Measurements from ENCODE around the gene CDKN2B. TPM values are rescaled to one million over a fixed set of nuclear protein-coding genes. Genes with fewer than 3 reads are reported as not detected.

CDKN2B gene
- total RNA-seq, 2 experiments from 2014 or later = not detected

DNA sequence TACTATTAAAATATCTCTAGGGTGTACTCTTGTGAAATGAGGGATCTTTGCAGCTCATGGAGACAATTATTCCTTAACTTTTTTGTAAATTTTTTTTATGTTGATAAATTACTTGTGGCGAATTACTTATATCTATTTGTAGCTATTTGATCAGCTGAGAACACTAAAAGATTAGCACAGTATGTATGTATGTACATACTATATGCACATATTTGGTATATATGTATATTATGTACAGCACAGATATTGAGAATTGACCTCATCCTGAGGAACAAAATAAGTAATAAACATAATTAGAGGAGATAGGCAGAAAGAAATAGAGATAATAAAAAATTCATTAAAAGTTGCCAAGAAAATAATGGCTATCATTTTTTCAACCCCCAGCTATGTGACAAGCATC, 26.7 kb downstream of the CDKN2B start:
- no peaks in the 10 kb centered on the region for H3K9me3 Mint-ChIP-seq (ENCODE audit: low read depth)
- no peaks in the 10 kb centered on the region for H3K36me3 Mint-ChIP-seq (ENCODE audit: low read depth)
- POLR2A ChIA-PET = no interaction called here
- DNase-seq (no peak), ATAC-seq (no peak)
- intact Hi-C loops (cut with DNase I, micrococcal nuclease) = loop anchor here in 1 of 2 experiments (10.0 kb wide), 1 partner anchor 1842 kb away; the partner anchor contains the start of gene ELAVL2
- peaks cover 62% of the 10 kb centered on the region for H3K27me3 Mint-ChIP-seq
- CTCF ChIA-PET = interaction anchor here (1.1 to 3.1 kb wide), 6 partner anchors 9 to 169 kb away, joined by 3 to 17 read pairs (median 5); partner anchors contain the start of gene CDKN2B
- no peaks in the 10 kb centered on the region for H3K4me1 Mint-ChIP-seq
- no peak overlapping the region for H3K4me3 Mint-ChIP-seq
- H3K27ac Mint-ChIP-seq = no peak overlapping the region

DNA sequence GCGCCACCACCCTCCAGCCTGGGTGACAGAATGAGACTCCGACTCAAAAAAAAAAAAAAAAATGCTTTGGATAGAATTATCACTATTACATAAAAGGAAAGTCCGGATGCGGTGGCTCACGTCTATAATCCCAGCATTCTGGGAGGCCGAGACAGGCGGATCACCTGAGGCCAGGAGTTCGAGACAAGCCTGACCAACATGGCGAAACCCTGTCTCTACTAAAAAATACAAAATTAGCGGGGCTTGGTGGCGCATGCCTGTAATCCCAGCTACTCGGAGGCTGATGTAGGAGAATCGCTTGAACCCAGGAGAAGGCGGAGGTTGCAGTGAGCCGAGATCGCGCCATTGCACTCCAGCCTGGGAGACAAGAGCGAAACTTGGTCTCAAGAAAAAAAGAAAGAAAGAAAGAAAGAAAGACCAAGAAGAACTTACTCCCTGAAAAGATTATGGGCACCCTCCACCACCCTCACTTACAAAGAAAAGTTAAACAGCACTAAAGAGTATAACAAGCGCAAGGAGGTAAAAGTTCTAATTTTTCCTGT, 32.7 kb downstream of the CDKN2B start:
- ATAC-seq (no peak), DNase-seq (no peak)
- Mint-ChIP-seq H3K27ac (no peak overlapping the region), H3K27me3 (peaks cover 72% of the 10 kb centered on the region), H3K4me3 (no peak overlapping the region), H3K36me3 (ENCODE audit: low read depth) (no peaks in the 10 kb centered on the region), H3K9me3 (ENCODE audit: low read depth) (no peaks in the 10 kb centered on the region), H3K4me1 (peaks cover 18% of the 10 kb centered on the region)
- intact Hi-C loops (cut with DNase I, micrococcal nuclease) = no loop called here
- ChIA-PET POLR2A (no interaction called here), CTCF (interaction anchor here (0.6 to 2.6 kb wide), 3 partner anchors 13 to 511 kb away, joined by 3 to 15 read pairs (median 4); partner anchors contain the start of gene CDKN2B)

DNA sequence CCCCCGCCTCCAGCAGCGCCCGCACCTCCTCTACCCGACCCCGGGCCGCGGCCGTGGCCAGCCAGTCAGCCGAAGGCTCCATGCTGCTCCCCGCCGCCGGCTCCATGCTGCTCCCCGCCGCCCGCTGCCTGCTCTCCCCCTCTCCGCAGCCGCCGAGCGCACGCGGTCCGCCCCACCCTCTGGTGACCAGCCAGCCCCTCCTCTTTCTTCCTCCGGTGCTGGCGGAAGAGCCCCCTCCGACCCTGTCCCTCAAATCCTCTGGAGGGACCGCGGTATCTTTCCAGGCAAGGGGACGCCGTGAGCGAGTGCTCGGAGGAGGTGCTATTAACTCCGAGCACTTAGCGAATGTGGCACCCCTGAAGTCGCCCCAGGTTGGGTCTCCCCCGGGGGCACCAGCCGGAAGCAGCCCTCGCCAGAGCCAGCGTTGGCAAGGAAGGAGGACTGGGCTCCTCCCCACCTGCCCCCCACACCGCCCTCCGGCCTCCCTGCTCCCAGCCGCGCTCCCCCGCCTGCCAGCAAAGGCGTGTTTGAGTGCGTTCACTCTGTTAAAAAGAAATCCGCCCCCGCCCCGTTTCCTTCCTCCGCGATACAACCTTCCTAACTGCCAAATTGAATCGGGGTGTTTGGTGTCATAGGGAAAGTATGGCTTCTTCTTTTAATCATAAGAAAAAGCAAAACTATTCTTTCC, 34.2 kb downstream of the CDKN2B start:
- peaks cover 2% of the 10 kb centered on the region for H3K36me3 Mint-ChIP-seq (ENCODE audit: low read depth)
- ATAC-seq (peak; percentile 68), DNase-seq (peak; percentile 70)
- H3K4me3 Mint-ChIP-seq = peak overlapping the region; percentile 62
- no peak overlapping the region for H3K27ac Mint-ChIP-seq
- H3K27me3 Mint-ChIP-seq = peaks cover 78% of the 10 kb centered on the region
- H3K4me1 Mint-ChIP-seq = peaks cover 23% of the 10 kb centered on the region
- CTCF ChIA-PET = interaction anchor here (2.2 kb wide), 1 partner anchor 34 kb away, joined by 7 read pairs; the partner anchor contains the start of gene CDKN2B
- H3K9me3 Mint-ChIP-seq (ENCODE audit: low read depth) = peaks cover 6% of the 10 kb centered on the region
- POLR2A ChIA-PET = no interaction called here
- intact Hi-C loops (cut with DNase I, micrococcal nuclease) = loop anchor here (2.0 kb wide), 2 partner anchors 20 to 34 kb away; partner anchors contain the start of genes CDKN2A (in 1 of the 2), CDKN2B (in 1 of the 2) and CDKN2B-AS1 (in 1 of the 2)

DNA sequence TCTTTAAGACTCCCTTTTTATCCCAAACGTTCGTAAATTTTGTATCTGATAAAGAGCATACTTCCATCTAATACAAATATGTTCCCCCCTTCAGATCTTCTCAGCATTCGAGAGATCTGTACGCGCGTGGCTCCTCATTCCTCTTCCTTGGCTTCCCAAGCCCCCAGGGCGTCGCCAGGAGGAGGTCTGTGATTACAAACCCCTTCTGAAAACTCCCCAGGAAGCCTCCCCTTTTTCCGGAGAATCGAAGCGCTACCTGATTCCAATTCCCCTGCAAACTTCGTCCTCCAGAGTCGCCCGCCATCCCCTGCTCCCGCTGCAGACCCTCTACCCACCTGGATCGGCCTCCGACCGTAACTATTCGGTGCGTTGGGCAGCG, 34.8 kb downstream of the CDKN2B start:
- peaks cover 6% of the 10 kb centered on the region for H3K9me3 Mint-ChIP-seq (ENCODE audit: low read depth)
- ATAC-seq (no peak), DNase-seq (no peak)
- H3K36me3 Mint-ChIP-seq (ENCODE audit: low read depth) = peaks cover 2% of the 10 kb centered on the region
- peaks cover 23% of the 10 kb centered on the region for H3K4me1 Mint-ChIP-seq
- ChIA-PET CTCF (interaction anchor here (2.2 kb wide), 1 partner anchor 34 kb away, joined by 7 read pairs; the partner anchor contains the start of gene CDKN2B), POLR2A (no interaction called here)
- peaks cover 75% of the 10 kb centered on the region for H3K27me3 Mint-ChIP-seq
- H3K27ac Mint-ChIP-seq = no peak overlapping the region
- peak overlapping the region; percentile 62 for H3K4me3 Mint-ChIP-seq
- intact Hi-C loops (cut with DNase I, micrococcal nuclease) = loop anchor here (2.0 kb wide), 2 partner anchors 20 to 34 kb away; partner anchors contain the start of genes CDKN2A (in 1 of the 2), CDKN2B (in 1 of the 2) and CDKN2B-AS1 (in 1 of the 2)

DNA sequence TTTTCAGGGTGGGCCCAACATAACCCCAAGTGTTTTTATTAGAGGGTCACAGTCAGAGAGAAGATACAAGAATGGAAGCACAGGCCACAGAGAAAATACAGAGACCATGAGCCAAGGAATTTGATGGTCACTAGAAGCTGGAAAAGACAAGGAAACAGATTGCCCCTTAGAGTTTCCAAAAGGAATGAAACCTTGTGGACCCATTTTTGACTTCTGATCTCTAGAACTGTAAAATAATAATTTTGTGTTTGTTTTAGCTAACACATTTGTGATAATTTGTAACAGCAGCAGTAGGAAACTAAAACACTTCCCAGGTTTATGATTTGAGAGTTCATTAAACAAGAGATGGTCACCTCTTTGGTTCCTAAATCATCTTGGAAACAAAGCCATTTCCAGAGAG, 36.7 kb downstream of the CDKN2B start:
- no peak overlapping the region for H3K27ac Mint-ChIP-seq
- no peak overlapping the region for H3K4me3 Mint-ChIP-seq
- intact Hi-C loops (cut with DNase I, micrococcal nuclease) = no loop called here
- H3K4me1 Mint-ChIP-seq = peaks cover 26% of the 10 kb centered on the region
- H3K27me3 Mint-ChIP-seq = peaks cover 78% of the 10 kb centered on the region
- ChIA-PET POLR2A (no interaction called here), CTCF (interaction anchor here (0.6 to 2.2 kb wide), 5 partner anchors 9 to 124 kb away, joined by 3 to 7 read pairs (median 4); partner anchors contain the start of gene CDKN2B)
- H3K36me3 Mint-ChIP-seq (ENCODE audit: low read depth) = peaks cover 8% of the 10 kb centered on the region
- DNase-seq = no peak
- H3K9me3 Mint-ChIP-seq (ENCODE audit: low read depth) = peaks cover 12% of the 10 kb centered on the region
- no peak for ATAC-seq

DNA sequence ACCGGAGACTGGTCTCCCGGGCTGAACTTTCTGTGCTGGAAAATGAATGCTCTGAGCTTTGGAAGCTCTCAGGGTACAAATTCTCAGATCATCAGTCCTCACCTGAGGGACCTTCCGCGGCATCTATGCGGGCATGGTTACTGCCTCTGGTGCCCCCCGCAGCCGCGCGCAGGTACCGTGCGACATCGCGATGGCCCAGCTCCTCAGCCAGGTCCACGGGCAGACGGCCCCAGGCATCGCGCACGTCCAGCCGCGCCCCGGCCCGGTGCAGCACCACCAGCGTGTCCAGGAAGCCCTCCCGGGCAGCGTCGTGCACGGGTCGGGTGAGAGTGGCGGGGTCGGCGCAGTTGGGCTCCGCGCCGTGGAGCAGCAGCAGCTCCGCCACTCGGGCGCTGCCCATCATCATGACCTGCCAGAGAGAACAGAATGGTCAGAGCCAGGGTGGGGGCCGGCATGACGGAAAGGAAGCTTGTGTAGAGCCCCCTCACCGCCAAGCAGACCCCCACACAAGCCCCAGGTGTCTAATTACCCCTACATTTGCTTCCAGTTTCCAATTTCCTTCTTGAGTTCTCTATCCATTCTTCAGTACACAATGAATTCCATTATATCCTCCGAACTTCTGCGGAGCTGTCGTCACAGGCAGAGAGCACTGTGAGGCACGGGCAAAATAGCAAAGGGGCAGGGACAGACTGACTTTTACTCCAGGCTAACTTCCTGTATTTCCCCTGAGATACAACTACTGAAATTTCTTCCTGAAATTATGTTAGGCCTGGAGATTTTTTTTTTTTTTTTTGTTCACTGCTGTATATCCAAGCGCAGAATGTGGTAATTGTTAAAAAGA, 38.1 kb downstream of the CDKN2B start:
- CTCF ChIA-PET = interaction anchor here (1.3 to 1.6 kb wide), 3 partner anchors 11 to 19 kb away, joined by 3 to 6 read pairs (median 4); no protein-coding TSS in a partner anchor
- Mint-ChIP-seq H3K27me3 (peaks cover 81% of the 10 kb centered on the region), H3K27ac (no peak overlapping the region)

DNA sequence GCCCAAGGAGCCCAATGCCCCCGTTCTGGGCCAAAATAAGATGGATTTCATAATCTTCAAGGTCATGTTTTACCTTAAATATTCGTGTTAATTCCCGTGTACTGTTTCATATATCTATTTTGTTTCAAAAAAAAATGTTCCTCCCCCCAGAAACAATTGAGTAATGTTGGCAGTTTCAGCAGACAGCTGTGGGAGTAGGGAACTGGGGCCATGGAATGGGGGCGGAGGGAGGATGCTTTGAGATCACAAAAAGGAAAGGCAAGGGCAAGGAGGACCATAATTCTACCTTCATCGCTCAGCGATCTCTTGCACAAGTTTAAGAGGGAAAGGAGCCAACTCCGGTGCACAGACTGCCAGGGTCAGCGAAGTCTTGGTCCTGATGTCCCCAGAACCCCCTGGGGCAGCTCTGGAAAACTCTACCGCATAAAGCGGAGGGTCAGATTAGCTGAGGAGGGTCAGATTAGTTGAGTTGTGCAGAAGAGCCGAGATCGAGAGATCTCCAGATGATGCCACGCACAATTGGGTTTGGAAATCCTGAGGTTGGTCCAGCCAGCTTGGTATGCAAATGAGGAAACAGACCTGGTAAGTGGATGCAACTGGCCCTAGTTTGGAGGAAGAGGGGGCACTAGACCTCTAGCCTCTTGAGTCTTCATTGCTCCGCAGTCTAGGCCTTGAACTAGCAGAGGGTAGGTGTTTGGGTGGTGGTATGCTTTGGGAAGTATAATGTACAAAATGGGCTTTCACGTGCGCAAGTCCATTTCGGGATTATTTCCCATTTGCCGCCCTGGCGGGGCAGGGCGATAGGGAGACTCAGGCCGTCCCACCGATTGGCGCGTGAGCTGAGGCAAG, 38.9 kb downstream of the CDKN2B start:
- Mint-ChIP-seq H3K36me3 (ENCODE audit: low read depth) (peaks cover 8% of the 10 kb centered on the region), H3K4me1 (peaks cover 28% of the 10 kb centered on the region), H3K27me3 (peaks cover 81% of the 10 kb centered on the region), H3K27ac (no peak overlapping the region), H3K4me3 (no peak overlapping the region), H3K9me3 (ENCODE audit: low read depth) (peaks cover 14% of the 10 kb centered on the region)
- POLR2A ChIA-PET = no interaction called here
- no peak for DNase-seq
- intact Hi-C loops (cut with DNase I, micrococcal nuclease) = loop anchor here in 1 of 2 experiments (1.0 to 5.0 kb wide), 2 partner anchors 38 to 1852 kb away; no protein-coding TSS in a partner anchor
- ATAC-seq = no peak
- CTCF ChIA-PET = interaction anchor here (0.5 to 3.3 kb wide), 5 partner anchors 10 to 62 kb away, joined by 3 to 27 read pairs (median 4); partner anchors contain the start of genes CDKN2A, CDKN2B and CDKN2B-AS1

More for the DNA sequence above, 38.1 kb downstream of the CDKN2B start:
- POLR2A ChIA-PET = interaction anchor here (0.6 kb wide), 1 partner anchor 134 kb away, joined by 3 read pairs; no protein-coding TSS in a partner anchor
- no peak for ATAC-seq
- H3K36me3 Mint-ChIP-seq (ENCODE audit: low read depth) = peaks cover 8% of the 10 kb centered on the region
- no peak overlapping the region for H3K4me3 Mint-ChIP-seq
- intact Hi-C loops (cut with DNase I, micrococcal nuclease) = no loop called here
- DNase-seq = peak; percentile 8
- H3K4me1 Mint-ChIP-seq = peaks cover 29% of the 10 kb centered on the region
- peaks cover 14% of the 10 kb centered on the region for H3K9me3 Mint-ChIP-seq (ENCODE audit: low read depth)

DNA sequence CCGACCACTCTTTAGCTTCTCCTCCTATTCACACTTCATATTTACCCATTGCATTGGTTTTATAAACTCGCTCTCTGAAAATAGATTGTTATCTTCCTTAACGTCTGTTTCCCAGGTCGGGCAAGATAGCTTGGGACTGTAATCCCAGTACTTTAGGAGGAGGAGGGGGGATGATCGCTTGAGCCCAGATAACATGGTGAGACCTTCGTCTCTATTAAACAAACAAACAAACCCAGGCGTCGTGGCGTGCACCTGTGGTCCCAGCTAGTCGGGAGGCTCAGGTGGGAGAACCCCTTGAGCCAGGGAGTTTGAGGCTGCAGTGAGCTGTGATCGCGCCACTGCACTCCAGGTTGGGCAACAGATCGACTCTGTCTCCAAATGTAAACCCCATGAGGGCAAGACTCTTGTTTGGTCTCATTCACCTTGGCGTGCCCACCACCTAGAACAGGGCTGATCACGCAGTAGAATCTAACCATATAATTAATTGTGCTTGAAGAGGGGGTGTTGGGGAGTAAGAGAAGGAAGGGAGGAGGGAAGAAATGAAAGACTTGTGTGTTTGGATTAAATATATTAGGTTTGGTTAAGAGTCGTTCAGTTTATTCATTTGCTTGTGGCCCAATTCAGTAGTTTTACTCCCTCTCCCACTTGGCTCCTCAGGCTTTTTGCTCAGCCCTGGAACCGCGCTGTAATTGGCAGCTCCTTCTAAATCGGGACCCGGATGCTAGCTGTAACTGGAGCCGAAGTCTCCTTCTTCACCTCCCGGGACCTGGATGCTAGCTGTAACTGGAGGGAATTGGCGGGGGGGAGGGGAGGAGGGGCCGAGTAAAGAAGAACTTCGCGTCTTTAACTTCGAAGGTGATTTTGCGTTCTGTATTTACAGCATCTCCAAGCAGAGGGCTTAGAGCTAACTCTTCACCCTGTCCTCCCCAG, 39.8 kb downstream of the CDKN2B start:
- no peak overlapping the region for H3K4me3 Mint-ChIP-seq
- intact Hi-C loops (cut with DNase I, micrococcal nuclease) = loop anchor here in 1 of 2 experiments (1.0 to 5.0 kb wide), 2 partner anchors 39 to 1853 kb away; no protein-coding TSS in a partner anchor
- peaks cover 27% of the 10 kb centered on the region for H3K4me1 Mint-ChIP-seq
- CTCF ChIA-PET = interaction anchor here (0.8 to 3.3 kb wide), 7 partner anchors 9 to 156 kb away, joined by 3 to 27 read pairs (median 4); partner anchors contain the start of genes CDKN2A, CDKN2B and CDKN2B-AS1
- peaks cover 14% of the 10 kb centered on the region for H3K9me3 Mint-ChIP-seq (ENCODE audit: low read depth)
- H3K27ac Mint-ChIP-seq = no peak overlapping the region
- peaks cover 82% of the 10 kb centered on the region for H3K27me3 Mint-ChIP-seq
- no peak for ATAC-seq
- no peak for DNase-seq
- POLR2A ChIA-PET = no interaction called here
- peaks cover 8% of the 10 kb centered on the region for H3K36me3 Mint-ChIP-seq (ENCODE audit: low read depth)

DNA sequence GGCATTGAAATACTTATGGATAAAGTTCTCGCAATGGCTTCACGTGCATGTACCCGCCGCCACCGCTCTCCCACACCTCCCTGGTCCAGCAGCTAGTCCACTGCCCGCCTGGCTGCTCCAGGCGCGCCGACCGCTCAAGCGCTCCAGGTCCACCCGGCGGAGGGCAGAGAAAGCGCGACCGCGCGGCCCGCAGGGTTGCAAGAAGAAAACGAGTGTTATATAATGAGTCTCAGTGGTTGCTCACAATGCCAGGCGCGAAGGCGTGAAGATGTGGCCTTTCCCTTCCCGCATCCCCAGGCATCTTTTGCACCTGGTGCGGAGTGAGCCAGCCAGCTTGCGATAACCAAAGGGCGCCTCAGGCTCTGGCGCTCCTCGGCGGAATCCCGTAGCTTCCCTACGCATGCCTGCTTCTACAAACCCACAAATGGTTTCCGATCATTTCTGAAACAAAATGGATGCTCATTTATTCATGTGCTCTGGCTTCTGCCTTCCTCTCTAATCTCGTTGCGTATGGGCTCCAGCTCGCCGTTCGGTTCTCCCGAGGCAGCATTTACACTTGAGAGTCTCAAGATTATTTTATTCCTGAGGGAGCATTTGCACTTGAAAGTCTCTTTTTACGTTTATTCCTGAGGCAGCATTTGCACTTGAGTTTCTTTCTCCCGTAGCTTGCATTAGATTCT, 40.6 kb downstream of the CDKN2B start:
- Mint-ChIP-seq H3K27me3 (peaks cover 84% of the 10 kb centered on the region), H3K4me3 (no peak overlapping the region), H3K27ac (no peak overlapping the region), H3K4me1 (peaks cover 26% of the 10 kb centered on the region), H3K9me3 (ENCODE audit: low read depth) (peaks cover 16% of the 10 kb centered on the region), H3K36me3 (ENCODE audit: low read depth) (peaks cover 8% of the 10 kb centered on the region)
- ATAC-seq (no peak), DNase-seq (peak; percentile 12)
- intact Hi-C loops (cut with DNase I, micrococcal nuclease) = loop anchor here in 1 of 2 experiments (1.0 to 5.0 kb wide), 3 partner anchors 21 to 1854 kb away; no protein-coding TSS in a partner anchor
- POLR2A ChIA-PET = interaction anchor here (0.8 kb wide), 1 partner anchor 26 kb away, joined by 3 read pairs; the partner anchor contains the start of gene CDKN2A
- CTCF ChIA-PET = interaction anchor here (0.8 to 3.3 kb wide), 7 partner anchors 12 to 155 kb away, joined by 3 to 27 read pairs (median 4); partner anchors contain the start of genes CDKN2A, CDKN2B and CDKN2B-AS1
